T-helper 2 cell treated with Interferon-gamma antibody and Interleukin-4, amounts not matched to agents 100 ng/mL and 5 ng/mL, for 36 hours (primary cell): ENCODE measurements around the gene FABP6. TPM values are rescaled to one million over a fixed set of nuclear protein-coding genes. Genes with fewer than 3 reads are reported as not detected.
"Not testable (repeated sequence)": the region's sequence is repeated elsewhere in the genome, so short reads cannot be mapped to it uniquely, and the experiment has no call there.

Experiments used
- intact Hi-C: fragments of 100-400 bp; cut with micrococcal nuclease; formaldehyde crosslinking; loops from one replicate; pipeline ENCODE4 v1.15.1; 2023
- total RNA-seq: library from RNA; stranded (reverse); gene quantifications from 2 replicates; pipeline ENCODE4 v1.2.3, GENCODE V29; 2022

Gene FABP6
- total RNA-seq, 1 donor from 2014 or later = not detected

GRCh38 chr5:160219356-160219755 is 9.9 kb upstream of the FABP6 start:
- intact Hi-C loops = no loop called here

- intact Hi-C loops = no loop called here
Observed at GRCh38 chr5:160221082-160221481, 8.2 kb upstream of the FABP6 start.

- intact Hi-C loops = no loop called here
Observed at GRCh38 chr5:160227012-160227411, 2.3 kb upstream of the FABP6 start.

DNA sequence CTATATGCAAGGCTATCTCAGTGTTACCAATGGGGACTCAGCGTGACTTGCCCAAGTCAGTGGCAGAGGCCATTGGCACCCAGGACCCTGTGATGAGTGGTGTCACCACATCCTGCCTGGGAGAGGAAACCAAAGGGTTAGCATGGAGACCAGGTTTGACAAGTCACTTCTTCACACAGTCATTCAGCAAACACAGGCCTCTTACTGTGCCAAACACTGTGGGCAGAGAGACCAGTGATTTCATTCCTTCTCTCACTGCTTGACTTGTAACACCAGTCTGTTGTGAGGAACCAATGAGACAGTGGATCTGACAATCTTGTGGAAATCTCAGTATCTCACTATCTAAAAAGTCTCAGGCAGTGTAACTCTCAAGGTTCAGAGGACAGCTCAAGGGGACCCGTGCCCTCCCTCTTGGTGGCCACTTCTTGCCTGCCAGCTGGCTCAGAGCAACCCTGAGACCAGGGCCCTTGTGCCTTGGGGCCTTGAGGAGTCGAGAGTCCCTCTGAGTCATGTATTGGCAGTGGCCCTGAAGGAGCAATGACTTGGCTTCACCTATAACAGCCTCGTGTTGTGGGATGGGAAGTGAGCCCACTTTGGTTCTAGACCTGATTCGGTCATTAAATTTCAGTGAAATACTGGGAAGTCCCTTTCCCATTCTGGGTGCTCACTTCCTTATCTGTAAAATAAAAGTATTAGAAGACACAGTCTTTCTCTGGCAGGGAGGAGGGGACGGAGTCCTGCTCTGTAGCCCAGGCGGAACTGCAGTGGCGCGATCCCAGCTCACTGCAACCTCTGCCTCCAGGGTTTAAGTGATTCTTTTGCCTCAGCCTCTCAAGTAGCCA is 1.6 kb downstream of the FABP6 start:
- intact Hi-C loops = no loop called here

- intact Hi-C loops = no loop called here
Observed at GRCh38 chr5:160231783-160232342, 2.6 kb downstream of the FABP6 start.

GRCh38 chr5:160233215-160233614 is 3.9 kb downstream of the FABP6 start:
- intact Hi-C loops = no loop called here

DNA sequence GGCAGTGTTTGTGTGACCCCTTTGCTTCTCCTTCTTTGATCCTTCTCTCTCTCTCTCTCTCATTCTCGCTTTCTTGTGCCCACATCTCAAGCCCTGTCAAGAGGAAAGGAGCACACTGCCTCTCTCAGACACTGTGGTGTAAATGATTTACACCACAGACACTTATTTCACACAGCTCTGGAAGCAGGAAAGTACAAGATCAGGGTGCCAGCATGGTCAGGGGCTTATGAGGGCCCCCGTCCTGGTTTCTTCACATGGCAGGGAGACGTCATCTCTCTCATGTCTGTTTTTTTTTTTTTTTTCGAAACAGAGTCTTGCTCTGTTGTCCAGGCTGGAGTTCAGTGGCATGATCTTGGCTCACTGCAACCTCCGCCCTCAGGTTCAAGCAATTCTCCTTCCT is 6.4 kb downstream of the FABP6 start:
- intact Hi-C loops = no loop called here

GRCh38 chr5:160237571-160238093 is 8.3 kb downstream of the FABP6 start:
- intact Hi-C loops = no loop called here

GRCh38 chr5:160240350-160240749 is 11.0 kb downstream of the FABP6 start:
- intact Hi-C loops = no loop called here

DNA sequence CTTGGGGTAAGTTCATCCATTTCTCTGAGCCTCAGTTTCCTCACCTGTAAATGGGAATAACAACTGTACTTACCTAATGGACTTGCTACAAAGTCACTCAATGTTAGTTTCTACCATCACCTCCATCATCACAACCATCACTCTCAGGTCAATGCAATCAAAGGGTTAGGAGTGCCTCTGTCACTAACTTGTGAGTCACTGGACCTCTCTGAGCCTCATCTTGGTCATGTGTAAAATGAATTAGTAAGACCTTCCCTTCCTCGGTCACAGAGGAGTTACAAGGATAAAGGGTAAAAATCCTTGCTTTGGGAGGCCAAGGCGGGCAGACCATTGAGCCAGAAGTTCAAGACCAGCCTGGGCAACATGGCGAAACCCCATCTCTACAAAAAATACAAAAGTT is 12.8 kb downstream of the FABP6 start:
- intact Hi-C loops = no loop called here

- intact Hi-C loops = no loop called here
Observed at GRCh38 chr5:160245506-160246086, 16.3 kb downstream of the FABP6 start.

GRCh38 chr5:160249570-160249969 is 20.3 kb downstream of the FABP6 start:
- intact Hi-C loops = not testable (repeated sequence)

DNA sequence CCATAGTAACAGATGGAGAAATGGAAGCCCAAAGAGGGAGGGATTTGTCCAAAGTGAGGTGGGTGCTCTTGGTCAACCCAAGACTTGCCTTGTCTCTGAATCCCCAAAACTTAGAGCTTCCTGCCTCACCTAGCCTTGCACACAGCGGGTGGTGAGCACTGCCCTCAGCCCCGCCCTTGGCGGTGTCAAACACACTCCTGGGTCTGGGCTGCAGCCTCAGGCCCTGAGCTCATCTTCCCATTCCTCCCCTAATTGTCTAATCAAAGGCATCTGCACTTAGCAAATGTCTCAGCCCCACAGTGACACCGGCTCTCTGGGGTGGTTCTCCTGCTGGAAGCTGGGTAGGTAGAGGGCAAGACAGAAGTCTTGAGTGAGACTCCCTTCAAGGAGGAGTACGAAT is 20.9 kb downstream of the FABP6 start:
- intact Hi-C loops = no loop called here

GRCh38 chr5:160250826-160251225 is 21.5 kb downstream of the FABP6 start:
- intact Hi-C loops = no loop called here

DNA sequence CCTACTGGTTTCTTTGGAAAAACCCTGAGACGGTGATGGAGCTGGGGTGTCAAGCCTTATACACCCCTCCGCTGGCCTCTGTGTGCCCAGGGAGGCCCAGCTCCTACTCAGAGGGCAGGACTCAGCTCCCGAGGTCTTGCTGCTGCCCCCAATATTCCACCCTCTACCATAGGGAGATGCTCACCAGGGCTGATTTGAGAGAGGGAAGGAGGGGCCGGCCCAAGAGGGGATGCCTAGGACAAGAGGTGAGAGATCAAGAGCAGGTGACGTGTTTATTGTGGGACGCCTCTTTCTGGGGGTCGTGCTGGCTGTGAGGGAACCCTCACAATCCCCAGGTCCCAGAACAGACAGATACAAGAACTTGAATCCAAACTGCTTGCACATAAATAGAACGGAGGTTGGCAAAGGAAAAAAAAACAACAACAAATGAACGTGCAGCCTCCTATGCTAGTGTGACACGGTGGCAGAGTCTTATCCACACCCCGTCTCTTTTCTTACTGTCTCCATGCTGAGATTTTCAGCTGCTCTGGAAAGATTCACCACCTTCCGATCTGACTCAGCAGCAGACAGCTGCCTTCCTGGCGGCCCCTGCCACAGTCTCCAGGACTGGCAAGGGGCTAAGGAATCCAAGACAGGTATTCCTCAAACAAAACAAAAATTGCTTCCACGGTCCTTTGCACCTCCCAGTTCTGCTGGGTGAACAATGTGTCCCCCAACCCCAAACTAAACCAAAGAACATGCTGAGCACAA is 22.3 kb downstream of the FABP6 start:
- intact Hi-C loops = no loop called here

GRCh38 chr5:160252916-160253315 is 23.6 kb downstream of the FABP6 start:
- intact Hi-C loops = no loop called here

DNA sequence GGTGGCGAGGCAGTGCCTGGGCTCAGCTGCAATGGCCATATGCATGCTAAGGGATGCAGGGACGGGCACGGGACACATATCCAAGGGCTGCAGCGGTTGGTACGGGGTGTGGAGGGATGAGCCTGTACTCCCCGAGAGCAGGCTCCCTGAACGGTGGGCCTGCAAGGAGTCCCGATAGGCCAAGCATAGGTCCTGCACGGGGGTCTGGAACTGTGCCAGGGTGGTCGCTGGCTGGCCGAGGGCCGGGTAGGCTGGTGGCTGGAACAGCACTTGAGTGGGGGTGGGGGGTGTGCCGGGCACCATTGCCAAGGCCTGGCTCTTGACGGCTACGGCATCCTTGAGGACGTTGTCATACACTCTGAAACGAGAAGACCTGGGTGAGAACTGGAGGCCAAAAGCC is 24.1 kb downstream of the FABP6 start:
- intact Hi-C loops = no loop called here

GRCh38 chr5:160254706-160255105 is 25.4 kb downstream of the FABP6 start:
- intact Hi-C loops = no loop called here

- intact Hi-C loops = no loop called here
Observed at GRCh38 chr5:160259341-160259740, 30.0 kb downstream of the FABP6 start.

- intact Hi-C loops = no loop called here
Observed at GRCh38 chr5:160260006-160260775, 30.9 kb downstream of the FABP6 start.
